GM12892 (cell line): ENCODE results near the gene FABP3.
"Not testable (repeated sequence)": the region's sequence is repeated elsewhere in the genome, so short reads cannot be mapped to it uniquely, and the experiment has no call there.

ENCODE experiments used
- DNase-seq: peaks from one replicate; pipeline ENCODE4 v3.0.0; 2011; ENCODE audit not compliant: insufficient read length
- FAIRE-seq: peaks from 2 replicates; lab custom pipeline; 2011; peaks lifted over from hg19 to GRCh38; lab: Jason Lieb, UNC
- POLR2A ChIP-seq: IDR thresholded peaks from 2 replicates; pipeline ENCODE4 v1.6.1; 2011; ENCODE audit warnings: low read depth, low read length, control low read depth
- POLR2AphosphoS5 ChIP-seq: IDR thresholded peaks from 2 replicates; pipeline ENCODE4 v1.6.1; 2011; ENCODE audit warnings: low read depth, low read length, control low read depth
- TAF1 ChIP-seq: IDR thresholded peaks from 2 replicates; pipeline ENCODE4 v1.6.1; 2011; ENCODE audit warnings: low read depth, mild to moderate bottlenecking, control low read depth, low read length, borderline replicate concordance

The FABP3 gene

DNA sequence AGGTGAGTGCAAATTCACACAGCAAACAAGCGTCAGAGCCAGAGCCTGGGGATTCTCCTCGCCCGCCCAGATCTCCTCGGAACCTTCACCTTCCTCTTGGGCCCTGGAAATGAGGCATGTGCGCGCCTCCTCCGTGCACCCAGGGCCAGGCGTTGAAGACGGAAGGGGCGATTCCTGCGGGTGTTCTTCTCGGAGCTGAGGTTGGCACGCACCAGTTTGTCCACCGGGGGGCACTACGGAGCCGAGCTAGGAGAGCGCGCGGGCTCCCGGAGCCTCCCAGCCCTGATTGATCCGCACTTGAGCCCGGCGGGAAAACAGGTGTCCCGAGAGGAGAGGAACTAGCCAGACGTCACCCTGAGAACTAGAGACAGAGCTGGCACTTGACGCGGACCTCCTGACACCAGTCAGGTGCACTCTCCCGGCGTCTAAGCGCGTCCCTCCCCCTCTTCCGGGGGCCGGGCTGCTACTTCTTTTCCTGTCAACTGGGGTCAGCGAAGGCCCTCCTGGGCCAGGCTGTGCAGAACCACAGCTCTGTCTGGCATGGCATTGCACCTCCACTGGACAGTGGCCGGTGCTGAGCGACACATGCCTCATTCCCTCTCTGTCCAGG lies 21.8 kb upstream of the FABP3 start:
- peak; percentile 90 for FAIRE-seq
- TF ChIP-seq POLR2AphosphoS5: no peak
- TF ChIP-seq POLR2A: no peak
- TF ChIP-seq TAF1: no peak
- DNase-seq: peak; percentile 79

- TF ChIP-seq TAF1 (no peak), POLR2AphosphoS5 (no peak), POLR2A (no peak)
- FAIRE-seq (no peak), DNase-seq (no peak)
Measured at GRCh38 chr1:31393463-31393862, 20.6 kb upstream of the FABP3 start.

DNA sequence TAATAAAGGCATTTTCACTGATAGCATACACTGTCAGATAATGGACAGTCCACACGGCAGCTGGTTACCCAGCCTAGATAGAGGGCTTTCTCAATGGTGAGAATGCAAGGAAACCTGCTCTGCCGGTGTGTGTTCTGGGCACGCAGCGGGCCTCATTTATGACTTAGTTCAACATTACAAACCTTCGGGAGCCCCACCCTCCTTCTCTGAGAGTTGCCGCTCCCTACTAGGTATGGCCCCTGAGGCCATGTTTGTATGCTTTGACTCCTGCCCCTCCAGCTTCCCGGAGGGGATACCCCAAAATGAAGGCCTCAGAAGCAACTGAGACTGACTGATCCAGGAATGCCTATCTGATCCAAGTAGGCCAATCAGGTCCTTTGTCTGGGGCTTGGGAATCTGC lies 17.2 kb upstream of the FABP3 start:
- no peak for TF ChIP-seq TAF1
- TF ChIP-seq POLR2A: no peak
- TF ChIP-seq POLR2AphosphoS5: no peak
- DNase-seq (no peak), FAIRE-seq (no peak)

- TF ChIP-seq POLR2A: no peak
- no peak for TF ChIP-seq TAF1
- no peak for TF ChIP-seq POLR2AphosphoS5
- DNase-seq: no peak
- no peak for FAIRE-seq
Measured at GRCh38 chr1:31389616-31390015, 16.7 kb upstream of the FABP3 start.

- DNase-seq (no peak), FAIRE-seq (no peak)
- TF ChIP-seq POLR2A (no peak), TAF1 (no peak), POLR2AphosphoS5 (no peak)
Measured at GRCh38 chr1:31387612-31388011, 14.7 kb upstream of the FABP3 start.

DNA sequence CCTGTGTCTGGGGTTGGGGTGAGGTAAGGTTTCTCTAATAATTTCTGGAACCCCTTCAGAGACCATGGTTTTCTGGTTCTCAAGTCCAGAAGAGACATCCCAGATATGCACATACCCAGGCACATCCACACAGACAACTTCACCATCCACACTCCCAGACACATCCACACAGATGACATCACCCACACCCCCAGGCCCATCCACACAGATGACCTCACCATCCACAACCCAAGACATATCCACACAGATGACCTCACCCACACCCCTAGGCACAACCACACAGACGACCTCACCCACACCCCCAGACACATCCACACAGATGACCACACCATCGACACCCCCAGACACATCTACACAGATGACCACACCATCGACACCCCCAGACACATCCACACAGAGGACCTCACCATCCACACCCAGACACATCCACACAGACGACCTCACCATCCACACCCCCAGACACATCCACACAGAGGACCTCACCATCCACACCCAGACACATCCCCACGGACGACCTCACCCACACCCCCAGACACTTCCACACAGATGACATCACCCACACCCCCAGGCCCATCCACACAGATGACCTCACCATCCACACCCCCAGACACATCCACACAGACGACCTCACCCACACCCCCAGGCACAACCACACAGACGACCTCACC lies 13.8 kb upstream of the FABP3 start:
- not testable (repeated sequence) for FAIRE-seq, DNase-seq

- FAIRE-seq (no peak), DNase-seq (no peak)
Measured at GRCh38 chr1:31383967-31384366, 11.1 kb upstream of the FABP3 start.

GRCh38 chr1:31382379-31382989 lies 9.6 kb upstream of the FABP3 start:
- DNase-seq: no peak
- FAIRE-seq: no peak
- TF ChIP-seq POLR2A: no peak
- no peak for TF ChIP-seq TAF1
- TF ChIP-seq POLR2AphosphoS5: no peak

More at GRCh38 chr1:31383967-31384366, 11.1 kb upstream of the FABP3 start:
- no peak for TF ChIP-seq TAF1
- no peak for TF ChIP-seq POLR2AphosphoS5
- no peak for TF ChIP-seq POLR2A

DNA sequence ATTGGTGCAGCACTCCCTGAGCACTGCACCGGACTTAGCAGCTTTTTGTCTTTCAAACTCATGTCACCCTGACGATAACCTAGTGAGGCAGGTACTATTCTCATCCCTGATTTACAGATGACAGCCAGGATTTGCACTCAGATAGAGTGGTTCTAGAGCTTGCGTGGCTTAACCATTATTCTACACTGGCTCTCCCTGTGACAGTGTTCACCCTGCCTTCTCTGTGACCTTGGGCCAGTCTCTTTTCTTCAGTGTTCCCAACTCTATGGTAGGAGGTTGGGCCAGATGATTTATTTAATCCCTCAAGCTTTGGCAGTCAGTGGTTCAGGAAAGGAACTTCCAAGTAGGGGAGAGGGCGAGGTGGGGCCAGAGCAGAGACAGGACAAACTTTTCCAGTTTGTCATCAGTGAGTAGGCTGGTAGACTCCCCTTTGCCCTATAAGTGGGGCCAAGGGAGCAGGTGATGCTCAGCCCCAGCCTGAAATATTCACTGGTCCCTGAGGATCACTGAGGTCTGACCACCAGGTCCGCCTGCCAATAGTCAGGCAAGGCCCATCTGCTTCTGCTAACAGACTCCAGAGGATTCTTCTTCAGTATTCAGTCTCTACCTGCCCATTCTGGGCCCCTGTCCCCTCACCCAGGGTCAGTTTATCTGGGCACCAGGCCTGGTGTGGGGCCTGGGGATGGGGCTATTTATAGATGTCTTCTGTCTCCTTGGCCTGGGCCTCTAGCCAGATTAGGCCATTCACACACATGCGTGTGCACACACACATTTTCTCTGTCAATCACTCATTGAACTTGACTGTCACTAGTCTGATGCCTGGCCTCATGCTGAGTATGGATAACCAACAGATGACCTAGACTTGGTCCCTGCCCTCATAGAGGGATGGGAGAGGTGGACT lies 8.8 kb upstream of the FABP3 start:
- no peak for DNase-seq
- no peak for FAIRE-seq
- TF ChIP-seq POLR2AphosphoS5: no peak
- TF ChIP-seq POLR2A: no peak
- TF ChIP-seq TAF1: no peak

DNA sequence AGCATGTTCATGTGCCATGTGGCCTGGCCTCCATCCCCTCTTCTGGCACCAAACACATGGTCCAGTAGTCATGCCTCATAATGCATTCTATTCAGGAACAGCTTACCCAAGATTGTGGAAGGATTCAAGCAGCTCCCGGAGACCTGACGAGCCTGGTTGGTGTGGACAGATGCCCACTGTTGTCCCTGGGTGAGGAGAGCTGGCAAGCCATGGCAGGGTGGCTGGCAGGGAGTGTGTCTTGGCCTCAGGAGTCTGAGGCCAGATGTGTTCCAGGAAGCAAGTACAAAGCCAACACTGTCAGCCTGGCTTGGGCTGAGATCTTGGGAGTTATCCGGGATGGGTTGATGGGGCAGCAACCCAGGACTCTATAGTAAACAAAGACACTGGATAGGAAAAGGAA lies 7.3 kb upstream of the FABP3 start:
- DNase-seq: no peak
- FAIRE-seq: no peak
- TF ChIP-seq TAF1: no peak

DNA sequence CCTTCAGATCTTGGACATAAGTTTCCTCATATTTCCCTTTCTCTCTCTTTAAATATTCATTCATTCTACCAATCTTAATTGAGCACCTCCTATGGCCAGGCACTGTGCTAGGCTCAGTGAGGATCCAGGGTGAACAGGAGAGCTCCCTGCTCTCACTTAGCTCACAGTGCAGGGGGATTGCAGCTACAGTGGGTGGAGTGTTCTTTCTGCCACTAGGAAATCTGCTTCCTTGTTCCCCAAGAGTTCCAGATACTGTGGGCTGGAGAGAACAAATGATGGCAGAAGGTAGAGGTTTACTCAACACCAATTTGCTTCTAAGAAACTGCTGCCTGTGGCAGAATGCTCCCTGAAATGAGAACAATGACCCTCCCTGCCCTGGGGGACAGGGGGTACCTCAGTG lies 5.1 kb upstream of the FABP3 start:
- DNase-seq: no peak
- FAIRE-seq: no peak
- TF ChIP-seq POLR2A: no peak
- no peak for TF ChIP-seq POLR2AphosphoS5
- TF ChIP-seq TAF1: no peak

DNA sequence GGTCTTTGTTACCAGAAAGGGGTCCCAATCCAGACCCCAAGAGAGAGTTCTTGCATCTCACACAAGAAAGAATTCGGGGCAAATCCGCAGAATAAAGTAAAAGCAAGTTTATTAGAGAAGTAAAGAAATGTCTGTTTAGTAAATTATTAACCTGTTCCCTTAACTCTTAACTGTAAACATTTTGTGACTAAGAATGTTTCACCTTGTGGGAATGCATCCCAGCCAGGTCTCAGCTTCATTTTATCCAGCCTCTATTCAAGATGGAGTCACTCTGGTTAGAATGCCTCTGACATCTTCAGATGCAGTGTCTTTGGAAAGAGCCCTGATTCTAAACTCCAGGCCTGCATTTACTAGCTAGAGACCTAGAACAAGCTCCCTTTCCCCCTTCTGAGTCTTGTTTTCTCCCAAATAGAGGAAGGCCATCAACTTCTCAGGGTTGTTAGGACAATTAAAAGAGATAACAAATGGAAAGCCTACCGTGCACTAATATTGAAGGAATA lies 4.5 kb upstream of the FABP3 start:
- TF ChIP-seq POLR2A (no peak), POLR2AphosphoS5 (no peak), TAF1 (no peak)
- FAIRE-seq: no peak
- DNase-seq: no peak
